ENCODE measurements around the gene KEAP1. TPM values are rescaled to one million over a fixed set of nuclear protein-coding genes. Genes with fewer than 3 reads are reported as not detected.

KEAP1 gene
- total RNA-seq, 2 experiments from 2014 or later: 68.9 to 93.5 TPM

- Histone ChIP-seq H3K9me3 (ENCODE audit: low read length) (no peaks in the 10 kb centered on the region), H3K27ac (ENCODE audit: low read depth, low read length, poor library complexity, severe bottlenecking) (no peak overlapping the region), H3K9me2 (ENCODE audit: insufficient read depth, low read length) (no peaks in the 10 kb centered on the region), H3K79me2 (ENCODE audit: insufficient read depth, low read depth, low read length) (no peaks in the 10 kb centered on the region), H3K4me1 (ENCODE audit: insufficient read depth, low read length, poor library complexity, severe bottlenecking) (no peaks in the 10 kb centered on the region), H2AFZ (ENCODE audit: low read length) (no peak overlapping the region), H3K36me3 (ENCODE audit: insufficient read depth, low read length) (no peaks in the 10 kb centered on the region), H4K20me1 (ENCODE audit: insufficient read depth, low read length) (no peaks in the 10 kb centered on the region), H3K4me2 (ENCODE audit: low read length) (no peak overlapping the region), H3K4me3 (ENCODE audit: low read depth, low read length, poor library complexity, severe bottlenecking) (no peak overlapping the region)
- TF ChIP-seq, protein P1, sequence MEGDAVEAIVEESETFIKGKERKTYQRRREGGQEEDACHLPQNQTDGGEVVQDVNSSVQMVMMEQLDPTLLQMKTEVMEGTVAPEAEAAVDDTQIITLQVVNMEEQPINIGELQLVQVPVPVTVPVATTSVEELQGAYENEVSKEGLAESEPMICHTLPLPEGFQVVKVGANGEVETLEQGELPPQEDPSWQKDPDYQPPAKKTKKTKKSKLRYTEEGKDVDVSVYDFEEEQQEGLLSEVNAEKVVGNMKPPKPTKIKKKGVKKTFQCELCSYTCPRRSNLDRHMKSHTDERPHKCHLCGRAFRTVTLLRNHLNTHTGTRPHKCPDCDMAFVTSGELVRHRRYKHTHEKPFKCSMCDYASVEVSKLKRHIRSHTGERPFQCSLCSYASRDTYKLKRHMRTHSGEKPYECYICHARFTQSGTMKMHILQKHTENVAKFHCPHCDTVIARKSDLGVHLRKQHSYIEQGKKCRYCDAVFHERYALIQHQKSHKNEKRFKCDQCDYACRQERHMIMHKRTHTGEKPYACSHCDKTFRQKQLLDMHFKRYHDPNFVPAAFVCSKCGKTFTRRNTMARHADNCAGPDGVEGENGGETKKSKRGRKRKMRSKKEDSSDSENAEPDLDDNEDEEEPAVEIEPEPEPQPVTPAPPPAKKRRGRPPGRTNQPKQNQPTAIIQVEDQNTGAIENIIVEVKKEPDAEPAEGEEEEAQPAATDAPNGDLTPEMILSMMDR (conservative IDR thresholded peaks at IDR 0.05; ENCODE audit: low read length): no peak
- TF ChIP-seq EZH2phosphoT487 (IDR thresholded peaks at IDR 0.05; ENCODE audit: borderline replicate concordance, low read depth, low read length): no peak
- ChIA-PET POLR2A (no interaction called here), CTCF (ENCODE audit: unreplicated experiment) (interaction anchor here (0.7 kb wide), 1 partner anchor 50 kb away, joined by 4 read pairs; no protein-coding TSS in a partner anchor)
- BruUV-seq (replicated peaks): no TSS peak
- no peak for DNase-seq (ENCODE audit: low spot score)
- intact Hi-C loops (cut with micrococcal nuclease; ENCODE audit: unreplicated experiment): no loop called here
These were observed 24.7 kb downstream of the KEAP1 start for GRCh38 chr19:10478476-10478875.

DNA sequence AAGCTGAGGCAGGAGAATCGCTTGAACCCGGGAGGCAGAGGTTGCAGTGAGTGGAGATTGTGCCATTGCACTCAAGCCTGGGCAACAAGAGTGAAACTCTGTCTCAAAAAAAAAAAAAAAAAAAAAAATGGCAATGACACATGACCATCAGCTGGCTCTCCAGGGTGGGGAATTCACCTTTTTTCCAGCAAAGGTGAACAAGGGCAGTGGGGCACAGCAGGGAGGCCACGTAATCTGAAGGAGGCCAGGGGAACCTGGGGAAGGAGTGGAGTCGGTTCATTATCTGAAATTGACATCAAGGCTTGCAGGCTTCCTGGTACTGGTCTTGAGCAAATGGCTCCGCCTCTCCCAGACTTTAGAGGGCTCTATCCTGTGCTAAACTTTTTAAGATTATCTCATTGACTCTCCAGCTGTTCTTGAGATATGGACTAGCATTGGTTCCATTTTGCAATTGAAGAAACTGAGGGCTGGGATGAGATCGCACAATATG is 28.1 kb downstream of the KEAP1 start:
- Histone ChIP-seq H4K20me1 (ENCODE audit: insufficient read depth, low read length) (no peaks in the 10 kb centered on the region), H3K4me2 (ENCODE audit: low read length) (no peak overlapping the region), H3K27ac (ENCODE audit: low read depth, low read length, poor library complexity, severe bottlenecking) (no peak overlapping the region), H3K36me3 (ENCODE audit: insufficient read depth, low read length) (no peaks in the 10 kb centered on the region), H3K9me2 (ENCODE audit: insufficient read depth, low read length) (no peaks in the 10 kb centered on the region), H3K79me2 (ENCODE audit: insufficient read depth, low read depth, low read length) (no peaks in the 10 kb centered on the region), H3K4me1 (ENCODE audit: insufficient read depth, low read length, poor library complexity, severe bottlenecking) (no peaks in the 10 kb centered on the region), H2AFZ (ENCODE audit: low read length) (no peak overlapping the region), H3K9me3 (ENCODE audit: low read length) (no peaks in the 10 kb centered on the region), H3K4me3 (ENCODE audit: low read depth, low read length, poor library complexity, severe bottlenecking) (no peak overlapping the region)
- CTCF ChIA-PET (ENCODE audit: unreplicated experiment): no interaction called here
- intact Hi-C loops (cut with micrococcal nuclease; ENCODE audit: unreplicated experiment): no loop called here
- no peak for DNase-seq (ENCODE audit: low spot score)
- no TSS peak for BruUV-seq (replicated peaks)
- POLR2A ChIA-PET: interaction anchor here (0.5 kb wide), 1 partner anchor 130 kb away, joined by 3 read pairs; no protein-coding TSS in a partner anchor
- TF ChIP-seq EZH2phosphoT487 (IDR thresholded peaks at IDR 0.05; ENCODE audit: borderline replicate concordance, low read depth, low read length): no peak
- TF ChIP-seq, protein P1 (conservative IDR thresholded peaks at IDR 0.05; ENCODE audit: low read length): no peak

DNA sequence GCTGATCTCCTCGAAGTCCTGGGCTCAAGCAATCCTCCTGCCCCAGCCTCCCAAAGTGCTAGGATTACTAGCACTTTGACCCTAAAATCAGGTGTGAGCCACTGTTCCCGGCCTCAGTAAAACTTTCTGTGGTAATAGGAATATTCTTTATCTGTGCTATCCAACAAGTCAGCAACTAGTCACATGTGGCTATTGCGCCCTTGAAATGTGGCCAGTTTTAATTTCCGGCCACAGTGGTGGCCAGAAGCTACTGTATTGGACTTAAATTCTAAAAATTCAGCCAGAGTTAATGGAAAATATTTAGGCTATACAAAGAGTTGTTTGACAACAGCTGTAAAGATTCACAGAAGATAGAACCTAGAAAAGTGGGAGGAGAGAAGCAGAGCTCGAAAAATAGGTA is 30.0 kb downstream of the KEAP1 start:
- BruUV-seq (replicated peaks): no TSS peak
- Histone ChIP-seq H3K36me3 (ENCODE audit: insufficient read depth, low read length) (peaks cover 15% of the 10 kb centered on the region), H3K9me3 (ENCODE audit: low read length) (no peaks in the 10 kb centered on the region), H3K4me2 (ENCODE audit: low read length) (no peak overlapping the region), H4K20me1 (ENCODE audit: insufficient read depth, low read length) (no peaks in the 10 kb centered on the region), H3K27ac (ENCODE audit: low read depth, low read length, poor library complexity, severe bottlenecking) (no peak overlapping the region), H3K79me2 (ENCODE audit: insufficient read depth, low read depth, low read length) (no peaks in the 10 kb centered on the region), H3K4me1 (ENCODE audit: insufficient read depth, low read length, poor library complexity, severe bottlenecking) (no peaks in the 10 kb centered on the region), H2AFZ (ENCODE audit: low read length) (no peak overlapping the region), H3K9me2 (ENCODE audit: insufficient read depth, low read length) (no peaks in the 10 kb centered on the region), H3K4me3 (ENCODE audit: low read depth, low read length, poor library complexity, severe bottlenecking) (no peak overlapping the region)
- no peak for DNase-seq (ENCODE audit: low spot score)
- intact Hi-C loops (cut with micrococcal nuclease; ENCODE audit: unreplicated experiment): no loop called here
- TF ChIP-seq, protein P1 (conservative IDR thresholded peaks at IDR 0.05; ENCODE audit: low read length): no peak
- no peak for TF ChIP-seq EZH2phosphoT487 (IDR thresholded peaks at IDR 0.05; ENCODE audit: borderline replicate concordance, low read depth, low read length)
- ChIA-PET POLR2A (interaction anchor here (0.7 kb wide), 1 partner anchor 51 kb away, joined by 6 read pairs; no protein-coding TSS in a partner anchor), CTCF (ENCODE audit: unreplicated experiment) (no interaction called here)
